GM21360 (cell line): ENCODE data around the gene CACNA1D.

Experiments
- ATAC-seq: cut with Tn5 transposase; IDR thresholded peaks from one replicate; pipeline ENCODE4 v1.9.1; 2021; ENCODE audit warnings: mild to moderate bottlenecking, moderate library complexity; ENCODE audit not compliant: unreplicated experiment

CACNA1D gene

GRCh38 chr3:53836084-53836872, 341.9 kb downstream of the CACNA1D start:
- ATAC-seq = no peak

GRCh38 chr3:53837331-53837730, 342.9 kb downstream of the CACNA1D start:
- no peak for ATAC-seq

GRCh38 chr3:53841296-53841695, 346.9 kb downstream of the CACNA1D start:
- ATAC-seq = no peak

DNA sequence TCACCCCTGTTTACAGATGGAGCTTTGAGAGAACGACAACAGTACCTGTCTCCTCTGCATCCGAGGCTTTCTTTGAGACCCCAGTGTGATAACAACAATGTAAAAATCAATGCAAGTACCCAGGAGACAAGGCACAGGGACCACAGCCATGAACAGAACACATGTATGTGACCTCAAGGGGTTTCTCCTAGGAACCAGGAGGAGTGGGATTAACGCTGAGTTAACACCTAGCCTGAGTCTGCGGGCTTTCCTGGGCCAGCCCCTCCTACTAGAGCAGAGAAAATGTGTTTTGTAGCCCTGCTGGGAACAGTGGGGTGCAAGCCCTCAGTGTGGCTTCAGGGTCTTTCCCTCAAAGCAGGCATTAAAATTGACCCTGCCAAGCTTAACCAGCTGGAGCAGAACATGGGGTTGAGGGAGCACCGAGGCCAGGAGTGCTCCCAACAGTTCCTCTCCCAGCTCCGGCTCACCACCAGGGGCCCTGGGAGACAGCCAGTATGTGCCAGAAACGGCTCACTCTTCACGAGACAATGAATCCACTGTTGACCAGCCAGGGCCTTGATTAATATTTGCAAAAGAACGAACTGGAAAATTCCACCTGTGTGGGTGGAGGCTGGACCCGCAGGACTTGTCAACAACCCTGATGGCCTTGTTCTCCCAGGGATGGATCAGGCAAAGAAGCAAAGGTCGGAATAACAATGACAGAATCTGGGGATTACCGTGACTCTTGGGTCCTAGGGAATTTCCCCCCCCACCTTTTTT, 348.2 kb downstream of the CACNA1D start:
- no peak for ATAC-seq

- no peak for ATAC-seq
Observed at GRCh38 chr3:53843195-53844177, 349.1 kb downstream of the CACNA1D start.

- no peak for ATAC-seq
Observed at GRCh38 chr3:53844262-53845102, 350.1 kb downstream of the CACNA1D start.

GRCh38 chr3:53845103-53845880, 350.9 kb downstream of the CACNA1D start:
- ATAC-seq = peak; percentile 11

GRCh38 chr3:53845881-53846133, 351.4 kb downstream of the CACNA1D start:
- ATAC-seq = no peak

DNA sequence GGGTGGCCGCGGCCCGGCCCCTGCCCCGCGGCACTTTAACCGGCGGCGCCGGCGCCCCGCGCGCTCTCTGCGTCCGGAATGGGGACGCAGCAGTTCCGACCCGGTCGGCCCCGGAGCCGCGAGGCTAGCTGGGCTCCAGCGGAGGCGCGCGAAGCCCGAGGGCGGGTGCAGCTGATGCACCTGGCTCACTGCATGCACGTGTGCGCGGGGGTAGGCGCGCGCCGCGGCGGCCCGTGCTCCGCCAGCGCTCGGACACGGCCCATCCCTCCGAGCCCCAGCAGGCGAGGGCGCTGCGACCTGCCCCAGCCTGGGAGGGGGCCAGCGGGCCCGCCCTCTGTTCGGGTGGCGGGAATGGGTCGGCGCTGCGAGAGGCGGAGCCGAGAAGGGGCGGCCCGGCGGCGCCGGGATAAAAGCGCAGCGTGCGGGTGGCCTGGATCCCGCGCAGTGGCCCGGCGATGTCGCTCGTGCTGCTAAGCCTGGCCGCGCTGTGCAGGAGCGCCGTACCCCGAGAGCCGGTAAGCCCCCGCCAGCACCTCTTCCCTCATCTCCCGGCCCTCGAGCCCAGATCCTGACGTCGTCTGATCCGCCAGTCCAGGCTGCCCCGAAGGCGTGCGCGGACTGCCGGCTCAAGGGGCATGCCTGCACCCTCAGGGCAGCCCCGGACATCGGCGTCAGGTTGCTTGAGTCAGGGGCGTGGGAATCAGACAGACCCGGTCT, 351.9 kb downstream of the CACNA1D start, which contains the start of the genes CHDH and IL17RB:
CHDH (minus strand) TSS at position 286 of the 717 bp plus-strand sequence. CDS start 22,411 bp downstream, outside the sequence.
IL17RB (plus strand) TSS at position 435 of the 717 bp plus-strand sequence; CDS start at position 456, 21 bp downstream.
- peak; percentile 60 for ATAC-seq

DNA sequence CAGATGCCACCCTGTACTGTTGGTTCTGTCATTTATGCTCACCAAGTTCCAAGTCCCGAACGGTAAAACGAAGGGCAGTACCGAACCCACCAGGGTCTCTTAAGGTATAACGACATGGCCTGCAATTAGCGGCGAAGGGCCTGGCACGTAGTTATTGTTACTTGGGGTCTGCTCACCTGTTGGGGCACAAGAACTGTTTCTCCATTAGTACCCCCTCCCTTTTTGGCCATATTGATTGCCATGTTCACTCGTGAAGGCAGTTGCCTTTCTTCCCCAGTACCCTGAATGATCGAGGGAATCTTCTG, 352.4 kb downstream of the CACNA1D start:
- ATAC-seq = no peak

GRCh38 chr3:53849916-53850315, 355.5 kb downstream of the CACNA1D start:
- no peak for ATAC-seq

DNA sequence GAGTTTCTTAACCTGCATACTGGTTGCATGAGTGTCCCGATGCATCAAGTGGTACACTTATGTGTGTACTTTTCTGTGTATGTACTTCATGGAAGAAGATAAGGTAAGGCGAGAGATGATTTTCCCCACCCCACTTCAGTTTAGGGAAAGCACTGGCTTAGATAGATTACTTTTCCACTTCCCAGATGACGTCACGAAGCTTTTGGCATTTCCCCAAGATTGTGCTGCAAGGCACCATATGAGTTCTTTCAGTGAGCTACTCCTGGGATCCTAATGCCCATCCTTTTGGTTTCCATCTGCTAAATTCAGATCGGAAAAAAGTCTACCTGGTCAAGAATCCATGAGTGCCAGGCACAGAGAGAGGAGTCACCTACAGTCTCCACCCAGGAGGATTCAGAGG, 356.5 kb downstream of the CACNA1D start:
- ATAC-seq = no peak

- no peak for ATAC-seq
Observed at GRCh38 chr3:53856964-53857363, 362.6 kb downstream of the CACNA1D start.

DNA sequence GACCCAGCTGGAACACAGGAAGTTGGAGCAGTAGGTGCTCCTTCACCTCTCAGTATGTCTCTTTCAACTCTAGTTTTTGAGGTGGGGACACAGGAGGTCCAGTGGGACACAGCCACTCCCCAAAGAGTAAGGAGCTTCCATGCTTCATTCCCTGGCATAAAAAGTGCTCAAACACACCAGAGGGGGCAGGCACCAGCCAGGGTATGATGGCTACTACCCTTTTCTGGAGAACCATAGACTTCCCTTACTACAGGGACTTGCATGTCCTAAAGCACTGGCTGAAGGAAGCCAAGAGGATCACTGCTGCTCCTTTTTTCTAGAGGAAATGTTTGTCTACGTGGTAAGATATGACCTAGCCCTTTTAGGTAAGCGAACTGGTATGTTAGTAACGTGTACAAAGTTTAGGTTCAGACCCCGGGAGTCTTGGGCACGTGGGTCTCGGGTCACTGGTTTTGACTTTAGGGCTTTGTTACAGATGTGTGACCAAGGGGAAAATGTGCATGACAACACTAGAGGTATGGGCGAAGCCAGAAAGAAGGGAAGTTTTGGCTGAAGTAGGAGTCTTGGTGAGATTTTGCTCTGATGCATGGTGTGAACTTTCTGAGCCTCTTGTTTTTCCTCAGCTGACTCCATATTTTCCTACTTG, 363.8 kb downstream of the CACNA1D start:
- ATAC-seq = no peak

GRCh38 chr3:53859178-53859577, 364.8 kb downstream of the CACNA1D start:
- no peak for ATAC-seq

GRCh38 chr3:53860196-53860595, 365.8 kb downstream of the CACNA1D start:
- ATAC-seq = no peak

- ATAC-seq = no peak
Observed at GRCh38 chr3:53862241-53862640, 367.8 kb downstream of the CACNA1D start.

GRCh38 chr3:53863145-53863544, 368.7 kb downstream of the CACNA1D start:
- no peak for ATAC-seq
